Measurements from ENCODE around the gene CEP104.

CEP104 gene

DNA sequence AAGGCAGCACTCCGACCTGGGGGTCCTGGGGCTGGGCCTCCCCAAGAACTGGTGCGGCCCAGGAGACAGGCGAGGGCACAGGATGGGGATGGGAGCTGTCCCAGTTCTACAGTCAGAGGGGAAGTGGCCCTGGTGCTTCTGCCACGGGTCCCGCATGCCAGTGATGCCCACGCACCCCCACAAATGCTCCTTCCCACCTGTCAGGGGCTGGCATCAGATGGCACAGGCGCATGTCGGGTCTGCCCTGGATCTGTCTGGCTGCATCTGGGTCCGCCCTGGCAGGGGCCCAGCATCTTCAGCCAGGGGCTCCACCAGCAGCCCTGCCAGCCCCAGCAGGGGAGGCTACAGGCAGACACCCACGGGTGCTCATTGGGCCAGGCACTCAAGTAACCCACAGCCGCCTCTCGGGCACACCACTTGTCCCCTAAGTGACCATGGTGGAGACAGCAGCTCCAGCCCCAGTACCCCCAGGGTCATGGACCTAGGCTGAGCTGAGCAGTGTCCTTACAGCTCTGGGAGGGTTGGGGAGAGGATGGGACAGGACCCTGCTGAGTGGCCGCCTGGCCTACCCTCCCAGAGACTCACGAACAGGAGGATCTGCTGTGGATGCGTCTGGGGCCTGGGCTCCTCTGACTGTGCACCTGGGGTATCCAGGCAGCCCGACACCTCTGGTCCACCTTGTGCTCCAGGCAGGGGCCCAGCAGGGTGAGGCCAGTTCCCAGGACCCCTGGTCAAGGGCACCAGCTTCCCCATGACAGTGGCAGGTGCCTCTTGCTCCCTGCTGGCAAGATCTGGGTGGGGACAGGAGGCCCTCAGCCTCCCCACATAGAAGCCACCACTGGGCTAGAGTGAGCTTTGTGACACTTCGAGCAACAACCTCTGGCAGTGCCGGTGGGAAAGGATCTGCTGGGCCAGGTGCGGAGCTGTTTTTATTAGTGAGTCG lies 79.1 kb downstream of the CEP104 start:
- TF ChIP-seq TARDBP (IDR thresholded peaks at IDR 0.05) (no peak), FOXA1 (IDR thresholded peaks at IDR 0.05) (no peak), NFRKB (IDR thresholded peaks at IDR 0.05) (no peak), SP1 (IDR thresholded peaks at IDR 0.05) (no peak), FOXM1 (IDR thresholded peaks at IDR 0.05; ENCODE audit: borderline replicate concordance) (no peak), L3MBTL2 (conservative IDR thresholded peaks at IDR 0.05) (no peak), LEF1 (IDR thresholded peaks at IDR 0.05; ENCODE audit: borderline replicate concordance) (no peak), HDGF (IDR thresholded peaks at IDR 0.05; ENCODE audit: borderline replicate concordance) (no peak), ELF4 (IDR thresholded peaks at IDR 0.05) (no peak), BHLHE40 (IDR thresholded peaks at IDR 0.05; ENCODE audit: borderline replicate concordance) (no peak), FOXK2 (IDR thresholded peaks at IDR 0.05) (no peak), SUZ12 (IDR thresholded peaks at IDR 0.05) (no peak), CTBP1 (IDR thresholded peaks at IDR 0.05; ENCODE audit: borderline replicate concordance) (no peak)
- TF ChIP-seq, protein P1, sequence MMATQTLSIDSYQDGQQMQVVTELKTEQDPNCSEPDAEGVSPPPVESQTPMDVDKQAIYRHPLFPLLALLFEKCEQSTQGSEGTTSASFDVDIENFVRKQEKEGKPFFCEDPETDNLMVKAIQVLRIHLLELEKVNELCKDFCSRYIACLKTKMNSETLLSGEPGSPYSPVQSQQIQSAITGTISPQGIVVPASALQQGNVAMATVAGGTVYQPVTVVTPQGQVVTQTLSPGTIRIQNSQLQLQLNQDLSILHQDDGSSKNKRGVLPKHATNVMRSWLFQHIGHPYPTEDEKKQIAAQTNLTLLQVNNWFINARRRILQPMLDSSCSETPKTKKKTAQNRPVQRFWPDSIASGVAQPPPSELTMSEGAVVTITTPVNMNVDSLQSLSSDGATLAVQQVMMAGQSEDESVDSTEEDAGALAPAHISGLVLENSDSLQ (IDR thresholded peaks at IDR 0.05), result no peak
- CTCF ChIA-PET, result no interaction called here
- DNase-seq (ENCODE audit: extremely low spot score), result no peak
- POLR2A ChIA-PET, result no interaction called here

DNA sequence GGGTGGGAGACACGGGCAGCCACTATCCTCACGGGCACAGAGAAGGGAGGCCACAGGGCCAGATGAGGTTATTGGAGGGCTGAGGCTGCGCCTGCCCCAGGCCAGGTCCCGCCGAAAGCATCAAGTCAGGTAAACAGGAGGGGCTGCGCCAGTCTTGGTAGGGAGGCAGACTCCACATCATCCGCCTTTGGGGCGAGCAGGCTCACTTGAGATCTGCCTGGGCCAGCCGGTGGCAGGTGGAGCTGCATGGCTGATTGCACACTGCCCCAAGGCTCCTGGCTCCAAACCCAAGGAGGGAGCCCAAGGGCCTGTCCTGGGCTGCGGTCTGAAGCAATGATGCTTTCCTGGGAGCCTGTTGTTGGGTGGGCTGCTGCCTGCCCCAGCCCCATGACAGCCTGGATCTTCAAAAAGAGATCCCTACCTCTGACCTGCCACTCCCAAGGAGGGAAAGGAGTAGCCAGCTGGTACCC lies 79.9 kb downstream of the CEP104 start:
- TF ChIP-seq, protein P1 (IDR thresholded peaks at IDR 0.05), result no peak
- no peak for TF ChIP-seq NFRKB (IDR thresholded peaks at IDR 0.05)
- TF ChIP-seq SUZ12 (IDR thresholded peaks at IDR 0.05), result no peak
- no peak for TF ChIP-seq ELF4 (IDR thresholded peaks at IDR 0.05)
- TF ChIP-seq L3MBTL2 (conservative IDR thresholded peaks at IDR 0.05), result no peak
- no peak for TF ChIP-seq ZNF384 (IDR thresholded peaks at IDR 0.05)
- no peak for TF ChIP-seq BHLHE40 (IDR thresholded peaks at IDR 0.05; ENCODE audit: borderline replicate concordance)
- no peak for TF ChIP-seq FOXM1 (IDR thresholded peaks at IDR 0.05; ENCODE audit: borderline replicate concordance)
- no peak for TF ChIP-seq LEF1 (IDR thresholded peaks at IDR 0.05; ENCODE audit: borderline replicate concordance)
- no peak for TF ChIP-seq HDGF (IDR thresholded peaks at IDR 0.05; ENCODE audit: borderline replicate concordance)
- no peak for TF ChIP-seq SP1 (IDR thresholded peaks at IDR 0.05)
- ChIA-PET POLR2A (no interaction called here), CTCF (no interaction called here)
- no peak for DNase-seq (ENCODE audit: extremely low spot score)

DNA sequence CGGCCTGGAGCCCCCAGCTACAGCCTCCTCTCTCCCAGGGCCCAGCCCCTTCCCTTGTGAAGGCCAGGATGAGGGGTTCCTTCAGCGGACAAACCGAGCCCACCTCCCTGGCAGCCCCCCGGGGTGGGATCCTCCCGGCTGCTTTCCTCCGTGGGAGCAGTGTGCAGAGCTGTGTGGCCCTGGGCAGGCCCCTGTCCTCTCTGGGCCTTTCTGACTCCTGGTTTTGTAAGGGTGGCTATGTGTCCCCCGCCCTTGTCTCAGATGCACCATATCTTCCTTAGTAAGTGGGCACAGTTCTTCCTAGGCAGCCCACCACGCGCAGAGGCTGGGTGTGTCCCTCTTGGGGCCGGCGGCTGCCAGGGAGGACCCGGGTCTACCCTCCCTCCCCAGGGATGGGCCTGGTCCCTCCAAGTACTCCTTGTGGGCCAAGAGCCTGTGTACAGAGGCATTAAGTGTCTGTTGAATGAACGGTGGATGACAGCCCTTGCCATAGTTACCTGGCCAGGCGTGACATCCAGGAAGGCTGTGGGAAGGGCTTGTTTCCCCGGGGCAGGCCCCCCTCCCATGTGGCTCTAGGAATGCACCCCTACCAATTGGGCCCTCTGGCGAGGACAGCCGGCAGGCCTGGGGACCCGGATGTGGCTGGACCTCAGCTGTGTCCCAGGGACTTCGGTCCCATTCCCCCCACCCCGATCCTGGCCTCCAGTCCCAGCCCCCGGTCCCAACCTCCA lies 80.6 kb downstream of the CEP104 start:
- TF ChIP-seq NFRKB (IDR thresholded peaks at IDR 0.05), result no peak
- no peak for TF ChIP-seq FOXK2 (IDR thresholded peaks at IDR 0.05)
- CTCF ChIA-PET, result no interaction called here
- POLR2A ChIA-PET, result interaction anchor here (1.2 kb wide), 1 partner anchor 82 kb away, joined by 4 read pairs; no protein-coding TSS in a partner anchor
- DNase-seq (ENCODE audit: extremely low spot score), result no peak

DNA sequence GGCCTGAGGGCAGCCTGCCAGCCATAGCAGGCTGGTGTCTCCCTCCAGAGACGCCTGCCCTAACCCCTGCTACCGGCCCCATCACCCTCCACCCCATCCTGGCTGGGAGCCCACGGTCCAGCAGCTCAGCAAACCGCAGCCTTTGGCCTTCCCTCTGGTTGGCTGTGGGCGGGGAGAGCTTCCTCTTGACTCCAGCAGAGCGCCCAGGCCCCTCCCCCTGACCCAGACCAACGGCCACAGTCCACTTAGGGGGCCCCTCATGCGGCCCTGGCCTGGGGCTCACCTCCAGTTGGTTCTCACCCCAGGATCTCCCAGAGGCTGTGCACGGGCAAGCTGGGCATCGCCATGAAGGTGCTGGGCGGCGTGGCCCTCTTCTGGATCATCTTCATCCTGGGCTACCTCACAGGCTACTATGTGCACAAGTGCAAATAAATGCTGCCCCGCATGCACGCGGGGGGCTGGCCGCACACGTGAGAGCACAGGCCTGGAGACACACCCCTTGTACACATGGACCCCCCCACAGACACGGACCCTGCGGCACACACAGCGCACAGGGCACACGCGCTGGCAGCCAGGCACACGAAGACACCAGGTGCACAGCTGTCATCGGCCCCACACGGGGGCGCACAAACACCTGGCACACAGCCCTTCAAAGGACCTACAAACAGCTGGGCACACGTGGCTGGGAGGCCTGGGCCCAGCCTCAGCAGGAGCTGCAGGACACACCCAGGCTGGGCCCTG lies 81.4 kb downstream of the CEP104 start:
- ChIA-PET CTCF (no interaction called here), POLR2A (interaction anchor here (0.7 to 1.2 kb wide), 2 partner anchors 21 to 83 kb away, joined by 3 to 4 read pairs; partner anchors contain the start of gene LRRC47)
- TF ChIP-seq NFRKB (IDR thresholded peaks at IDR 0.05) (no peak), FOXA1 (IDR thresholded peaks at IDR 0.05) (no peak), TARDBP (IDR thresholded peaks at IDR 0.05) (no peak), ARNT (IDR thresholded peaks at IDR 0.05) (no peak), LEF1 (IDR thresholded peaks at IDR 0.05; ENCODE audit: borderline replicate concordance) (no peak), SUZ12 (IDR thresholded peaks at IDR 0.05) (no peak), SP1 (IDR thresholded peaks at IDR 0.05) (no peak), FOXK2 (IDR thresholded peaks at IDR 0.05) (no peak), L3MBTL2 (conservative IDR thresholded peaks at IDR 0.05) (no peak), HDGF (IDR thresholded peaks at IDR 0.05; ENCODE audit: borderline replicate concordance) (no peak), FOXM1 (IDR thresholded peaks at IDR 0.05; ENCODE audit: borderline replicate concordance) (no peak), ZNF384 (IDR thresholded peaks at IDR 0.05) (no peak), CTBP1 (IDR thresholded peaks at IDR 0.05; ENCODE audit: borderline replicate concordance) (no peak), BHLHE40 (IDR thresholded peaks at IDR 0.05; ENCODE audit: borderline replicate concordance) (no peak), ELF4 (IDR thresholded peaks at IDR 0.05) (no peak)
- TF ChIP-seq, protein P1 (IDR thresholded peaks at IDR 0.05), result no peak
- peak; percentile 36 for DNase-seq (ENCODE audit: extremely low spot score)

DNA sequence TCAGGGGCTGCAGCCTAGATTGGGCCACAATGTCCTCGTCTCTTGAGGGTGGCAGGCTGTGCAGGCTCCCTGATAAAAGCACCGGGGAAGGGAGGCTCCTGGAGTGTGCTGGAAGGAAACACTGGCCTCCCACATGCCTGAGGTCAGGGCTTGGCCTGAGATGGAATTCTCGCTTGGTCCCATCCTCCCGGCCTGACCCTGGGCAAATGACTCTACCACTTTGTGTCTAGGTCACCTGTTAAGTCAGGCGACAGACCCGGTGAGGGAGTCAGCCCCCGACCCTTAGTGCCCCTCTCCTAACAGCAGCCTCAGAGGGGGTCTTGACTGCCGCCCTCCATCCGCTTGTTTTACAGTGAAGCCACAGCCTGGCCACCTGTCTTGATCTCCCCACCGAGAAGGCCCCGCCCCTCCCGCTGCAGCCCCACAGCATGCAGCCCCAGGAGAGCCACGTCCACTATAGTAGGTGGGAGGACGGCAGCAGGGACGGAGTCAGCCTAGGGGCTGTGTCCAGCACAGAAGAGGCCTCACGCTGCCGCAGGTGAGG lies 82.0 kb downstream of the CEP104 start:
- TF ChIP-seq TARDBP (IDR thresholded peaks at IDR 0.05), result no peak
- no peak for TF ChIP-seq SP1 (IDR thresholded peaks at IDR 0.05)
- TF ChIP-seq FOXM1 (IDR thresholded peaks at IDR 0.05; ENCODE audit: borderline replicate concordance), result no peak
- no peak for DNase-seq (ENCODE audit: extremely low spot score)
- ChIA-PET POLR2A (interaction anchor here (0.7 to 1.6 kb wide), 2 partner anchors 21 to 22 kb away, joined by 3 read pairs; partner anchors contain the start of gene LRRC47), CTCF (no interaction called here)
